SU-DHL-6 (cell line): Measurements from ENCODE around the gene AQP2.

ENCODE experiments used
- H2AFZ ChIP-seq: fragments of 200-600 bp; sonication (generic); 2 replicates; pipeline ENCODE4 v1.6.1; 2014; ENCODE audit warnings: low read depth, mild to moderate bottlenecking, moderate library complexity, mixed read lengths, antibody characterized with exemption, low read length; ENCODE audit not compliant: severe bottlenecking
- H3F3A ChIP-seq: fragments of 200-600 bp; shearing (Covaris generic); 2 replicates; pipeline ENCODE4 v1.6.0; 2016; ENCODE audit warnings: antibody characterized with exemption, mild to moderate bottlenecking; ENCODE audit not compliant: insufficient read depth
- H3K27ac ChIP-seq: fragments of 200-600 bp; sonication (generic); 2 replicates; pipeline ENCODE4 v1.5.1; 2016; ENCODE audit warnings: low read depth, mild to moderate bottlenecking, low read length, moderate library complexity, mixed read lengths
- H3K27me3 ChIP-seq: fragments of 200-600 bp; sonication (generic), shearing (Covaris generic); 2 replicates; pipeline ENCODE4 v1.6.0; 2014; ENCODE audit warnings: mild to moderate bottlenecking, low read length
- H3K36me3 ChIP-seq: fragments of 200-600 bp; sonication (generic); 2 replicates; pipeline ENCODE4 v1.6.1; 2014; ENCODE audit warnings: mild to moderate bottlenecking, low read length, mixed read lengths
- H3K4me2 ChIP-seq: fragments of 300-600, 200-600 bp; shearing (Covaris generic), sonication (generic); 2 replicates; pipeline ENCODE4 v1.6.0; 2014; ENCODE audit warnings: low read length, low read depth, mild to moderate bottlenecking; ENCODE audit not compliant: poor library complexity, severe bottlenecking
- H3K4me3 ChIP-seq: fragments of 200-600 bp; sonication (generic); 2 replicates; pipeline ENCODE4 v1.5.1; 2014; ENCODE audit warnings: antibody characterized with exemption, low read length, mild to moderate bottlenecking, mixed read lengths; ENCODE audit not compliant: insufficient read depth, poor library complexity, severe bottlenecking
- H3K79me2 ChIP-seq: fragments of 200-600 bp; sonication (generic); 2 replicates; pipeline ENCODE4 v1.6.1; 2014; ENCODE audit warnings: mild to moderate bottlenecking, low read length, moderate library complexity; ENCODE audit not compliant: insufficient read depth
- H3K9ac ChIP-seq: fragments of 200-600 bp; sonication (generic); 2 replicates; pipeline ENCODE4 v1.7.0; 2014; ENCODE audit warnings: mild to moderate bottlenecking, low read length
- H3K9me2 ChIP-seq: fragments of 200-600 bp; sonication (generic); replicated peaks from 2 replicates; pipeline ENCODE4 v1.6.1; 2014; ENCODE audit warnings: low read length; ENCODE audit not compliant: insufficient read depth
- H3K9me3 ChIP-seq: fragments of 200-600 bp; sonication (generic); 2 replicates; pipeline ENCODE4 v1.6.1; 2014; ENCODE audit warnings: low read length, mixed read lengths; ENCODE audit not compliant: insufficient read depth
- H4K20me1 ChIP-seq: fragments of 200-600 bp; sonication (generic); 2 replicates; pipeline ENCODE4 v1.6.1; 2014; ENCODE audit warnings: low read depth, mild to moderate bottlenecking, antibody characterized with exemption, low read length, moderate library complexity, mixed read lengths
- EZH2phosphoT487 ChIP-seq: fragments of 200-600 bp; sonication (generic), shearing (Covaris generic); conservative IDR thresholded peaks from 2 replicates; pipeline ENCODE4 v1.6.1; 2018; ENCODE audit warnings: mild to moderate bottlenecking, antibody characterized with exemption, low read length, moderate library complexity, mixed read lengths
- TF ChIP-seq, protein P1 (sequence below): fragments of 200-600 bp; sonication (generic); IDR thresholded peaks from one replicate; pipeline ENCODE4 v1.5.1; 2017; ENCODE audit warnings: antibody characterized with exemption, mild to moderate bottlenecking, low read length, moderate library complexity; ENCODE audit not compliant: insufficient read depth, poor library complexity, severe bottlenecking

The AQP2 gene

DNA sequence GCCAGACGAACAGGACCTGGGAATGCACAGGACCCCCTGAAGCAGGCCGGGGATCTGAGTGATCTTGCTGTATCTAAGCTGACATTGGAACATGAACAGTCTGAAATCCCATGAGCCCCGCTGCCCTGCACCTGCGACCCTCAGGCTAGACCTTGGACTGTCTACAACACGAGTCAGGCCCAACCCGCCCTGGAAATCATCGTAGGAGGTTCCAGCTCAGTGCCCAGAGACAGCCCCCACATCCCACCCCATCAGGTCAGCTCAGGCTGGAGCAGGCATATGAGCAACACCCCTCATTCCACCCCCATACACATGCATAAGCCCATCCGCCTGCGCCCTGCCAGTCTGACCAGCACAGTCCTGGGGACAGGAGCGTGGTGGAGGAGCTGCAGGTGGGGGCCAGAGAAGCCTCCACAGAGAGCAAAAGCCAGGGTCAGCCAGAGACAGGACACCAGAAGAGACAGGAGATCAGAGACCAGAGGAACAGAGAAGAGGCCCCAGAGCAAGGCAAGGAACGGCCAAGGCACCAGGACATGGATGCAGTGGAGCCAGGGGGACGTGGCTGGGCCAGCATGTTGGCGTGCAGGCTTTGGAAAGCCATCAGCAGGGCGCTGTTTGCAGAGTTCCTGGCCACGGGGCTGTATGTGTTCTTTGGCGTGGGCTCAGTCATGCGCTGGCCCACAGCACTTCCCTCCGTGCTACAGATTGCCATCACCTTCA, 22.3 kb downstream of the AQP2 start, which contains the start of gene AQP6:
Gene AQP6, plus strand, starts transcription at position 307 of the 720 bp plus-strand sequence. Its CDS starts 227 bp downstream, at position 534.
- H3K4me3 ChIP-seq = no peak within 1 kb of the TSS
- no peaks in the 10 kb centered on the region for H3K9me3 ChIP-seq
- no peak within 1 kb of the TSS for H3K9ac ChIP-seq
- no peak within 1 kb of the TSS for H3K27ac ChIP-seq
- no peaks in the 10 kb centered on the region for H3K79me2 ChIP-seq
- H3K27me3 ChIP-seq = no peaks in the 10 kb centered on the region
- H4K20me1 ChIP-seq = no peaks in the 10 kb centered on the region
- no peak within 1 kb of the TSS for H3K4me2 ChIP-seq
- H2AFZ ChIP-seq = no peak within 1 kb of the TSS
- H3K36me3 ChIP-seq = no peaks in the 10 kb centered on the region
- no peaks in the 10 kb centered on the region for H3K9me2 ChIP-seq
- no peak for TF ChIP-seq EZH2phosphoT487
- TF ChIP-seq, protein P1, sequence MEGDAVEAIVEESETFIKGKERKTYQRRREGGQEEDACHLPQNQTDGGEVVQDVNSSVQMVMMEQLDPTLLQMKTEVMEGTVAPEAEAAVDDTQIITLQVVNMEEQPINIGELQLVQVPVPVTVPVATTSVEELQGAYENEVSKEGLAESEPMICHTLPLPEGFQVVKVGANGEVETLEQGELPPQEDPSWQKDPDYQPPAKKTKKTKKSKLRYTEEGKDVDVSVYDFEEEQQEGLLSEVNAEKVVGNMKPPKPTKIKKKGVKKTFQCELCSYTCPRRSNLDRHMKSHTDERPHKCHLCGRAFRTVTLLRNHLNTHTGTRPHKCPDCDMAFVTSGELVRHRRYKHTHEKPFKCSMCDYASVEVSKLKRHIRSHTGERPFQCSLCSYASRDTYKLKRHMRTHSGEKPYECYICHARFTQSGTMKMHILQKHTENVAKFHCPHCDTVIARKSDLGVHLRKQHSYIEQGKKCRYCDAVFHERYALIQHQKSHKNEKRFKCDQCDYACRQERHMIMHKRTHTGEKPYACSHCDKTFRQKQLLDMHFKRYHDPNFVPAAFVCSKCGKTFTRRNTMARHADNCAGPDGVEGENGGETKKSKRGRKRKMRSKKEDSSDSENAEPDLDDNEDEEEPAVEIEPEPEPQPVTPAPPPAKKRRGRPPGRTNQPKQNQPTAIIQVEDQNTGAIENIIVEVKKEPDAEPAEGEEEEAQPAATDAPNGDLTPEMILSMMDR = no peak
- no peaks in the 10 kb centered on the region for H3F3A ChIP-seq

DNA sequence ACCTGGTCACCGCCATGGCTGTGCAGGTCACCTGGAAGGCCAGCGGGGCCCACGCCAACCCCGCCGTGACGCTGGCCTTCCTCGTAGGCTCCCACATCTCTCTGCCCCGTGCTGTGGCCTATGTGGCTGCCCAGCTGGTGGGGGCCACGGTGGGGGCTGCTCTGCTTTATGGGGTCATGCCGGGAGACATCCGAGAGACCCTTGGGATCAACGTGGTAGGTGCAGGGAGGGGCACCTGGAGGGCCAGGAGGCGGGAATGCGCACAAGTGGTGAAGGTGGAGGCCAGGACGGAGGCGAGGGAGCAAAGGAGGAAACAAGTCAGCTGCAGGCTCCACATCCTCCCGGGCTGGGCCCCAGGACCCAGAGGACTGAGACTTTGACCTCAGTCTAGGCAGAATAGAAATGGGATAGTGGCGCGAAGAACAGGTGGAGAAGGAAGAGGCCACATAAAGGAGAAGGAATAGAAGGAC, 22.9 kb downstream of the AQP2 start:
- H3K27ac ChIP-seq = no peak overlapping the region
- H3K27me3 ChIP-seq = no peaks in the 10 kb centered on the region
- no peak overlapping the region for H3K4me2 ChIP-seq
- H2AFZ ChIP-seq = no peak overlapping the region
- no peaks in the 10 kb centered on the region for H3K9me3 ChIP-seq
- H3K79me2 ChIP-seq = no peaks in the 10 kb centered on the region
- H3K9ac ChIP-seq = no peak overlapping the region
- no peaks in the 10 kb centered on the region for H4K20me1 ChIP-seq
- no peaks in the 10 kb centered on the region for H3K36me3 ChIP-seq
- no peaks in the 10 kb centered on the region for H3K9me2 ChIP-seq
- no peaks in the 10 kb centered on the region for H3F3A ChIP-seq
- TF ChIP-seq, protein P1 = no peak
- no peak for TF ChIP-seq EZH2phosphoT487
- H3K4me3 ChIP-seq = no peak overlapping the region

DNA sequence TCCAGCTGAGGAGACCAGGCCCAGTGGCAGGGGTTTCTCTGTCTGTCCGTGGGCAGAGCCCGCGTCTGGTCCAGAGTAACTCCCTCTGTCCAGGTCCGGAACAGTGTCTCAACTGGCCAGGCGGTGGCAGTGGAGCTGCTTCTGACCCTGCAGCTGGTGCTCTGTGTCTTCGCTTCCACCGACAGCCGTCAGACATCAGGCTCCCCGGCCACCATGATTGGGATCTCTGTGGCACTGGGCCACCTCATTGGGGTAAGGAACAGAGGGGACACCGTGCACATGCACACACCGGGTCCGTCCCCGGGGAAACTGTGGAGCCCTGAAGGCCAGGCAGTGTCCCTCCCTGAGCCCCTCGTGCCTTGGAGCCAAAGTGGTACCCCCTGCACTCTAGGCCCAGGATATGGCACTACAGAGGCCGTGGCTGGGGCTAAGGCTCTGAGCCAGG, 23.7 kb downstream of the AQP2 start:
- Histone ChIP-seq H3K9me2 (no peaks in the 10 kb centered on the region), H3K4me3 (no peak overlapping the region), H4K20me1 (no peaks in the 10 kb centered on the region), H3K9ac (no peak overlapping the region), H3K27ac (no peak overlapping the region), H2AFZ (no peak overlapping the region), H3K36me3 (no peaks in the 10 kb centered on the region), H3F3A (no peaks in the 10 kb centered on the region), H3K9me3 (no peaks in the 10 kb centered on the region), H3K27me3 (no peaks in the 10 kb centered on the region), H3K79me2 (no peaks in the 10 kb centered on the region), H3K4me2 (no peak overlapping the region)
- TF ChIP-seq EZH2phosphoT487 = no peak
- TF ChIP-seq, protein P1 = no peak
